ENCODE measurements around the gene FLYWCH1. TPM values are rescaled to one million over a fixed set of nuclear protein-coding genes. Genes with fewer than 3 reads are reported as not detected.

Gene FLYWCH1
- total and polyA plus RNA-seq, 9 of the 15 experiments (the other 6 are each of a cell fraction or from before 2014, with no cell fraction given): 0.18 to 33.6 (median 11.3) TPM

DNA sequence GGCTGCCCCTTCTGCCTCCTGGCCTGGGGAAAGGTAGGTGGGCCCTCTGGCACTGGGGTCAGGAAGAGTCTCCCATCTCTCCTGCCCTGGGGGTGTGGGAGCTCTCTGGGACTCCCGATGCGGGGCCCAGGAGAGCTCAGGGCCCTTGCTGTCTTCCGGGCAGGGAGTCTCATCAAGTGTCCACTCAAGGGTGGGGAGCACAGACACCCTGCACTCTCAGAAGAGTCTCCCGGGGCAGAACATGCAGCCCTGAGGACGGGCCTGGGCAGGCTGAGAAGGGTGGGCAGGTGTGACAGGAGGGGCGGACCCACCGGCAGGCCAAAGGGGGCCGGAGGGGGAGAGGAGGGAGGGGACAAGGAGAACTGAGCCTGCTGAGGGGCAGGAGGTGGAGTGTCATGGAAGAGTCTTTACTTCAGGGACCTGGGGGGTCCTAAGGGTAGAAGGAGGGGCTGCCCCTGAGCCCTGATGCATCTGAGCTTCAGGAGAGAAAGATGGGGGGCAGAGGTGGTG is 76.9 kb downstream of the FLYWCH1 start:
- FAIRE-seq: no peak
- CTCF ChIA-PET (ENCODE audit: low intra/inter-chr PET ratio): no interaction called here
- TF ChIP-seq, protein P1, sequence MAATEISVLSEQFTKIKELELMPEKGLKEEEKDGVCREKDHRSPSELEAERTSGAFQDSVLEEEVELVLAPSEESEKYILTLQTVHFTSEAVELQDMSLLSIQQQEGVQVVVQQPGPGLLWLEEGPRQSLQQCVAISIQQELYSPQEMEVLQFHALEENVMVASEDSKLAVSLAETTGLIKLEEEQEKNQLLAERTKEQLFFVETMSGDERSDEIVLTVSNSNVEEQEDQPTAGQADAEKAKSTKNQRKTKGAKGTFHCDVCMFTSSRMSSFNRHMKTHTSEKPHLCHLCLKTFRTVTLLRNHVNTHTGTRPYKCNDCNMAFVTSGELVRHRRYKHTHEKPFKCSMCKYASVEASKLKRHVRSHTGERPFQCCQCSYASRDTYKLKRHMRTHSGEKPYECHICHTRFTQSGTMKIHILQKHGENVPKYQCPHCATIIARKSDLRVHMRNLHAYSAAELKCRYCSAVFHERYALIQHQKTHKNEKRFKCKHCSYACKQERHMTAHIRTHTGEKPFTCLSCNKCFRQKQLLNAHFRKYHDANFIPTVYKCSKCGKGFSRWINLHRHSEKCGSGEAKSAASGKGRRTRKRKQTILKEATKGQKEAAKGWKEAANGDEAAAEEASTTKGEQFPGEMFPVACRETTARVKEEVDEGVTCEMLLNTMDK (IDR thresholded peaks at IDR 0.05; ENCODE audit: borderline replicate concordance, insufficient read depth, low read depth, low read length, poor library complexity, severe bottlenecking): no peak
- TF ChIP-seq, protein P2, sequence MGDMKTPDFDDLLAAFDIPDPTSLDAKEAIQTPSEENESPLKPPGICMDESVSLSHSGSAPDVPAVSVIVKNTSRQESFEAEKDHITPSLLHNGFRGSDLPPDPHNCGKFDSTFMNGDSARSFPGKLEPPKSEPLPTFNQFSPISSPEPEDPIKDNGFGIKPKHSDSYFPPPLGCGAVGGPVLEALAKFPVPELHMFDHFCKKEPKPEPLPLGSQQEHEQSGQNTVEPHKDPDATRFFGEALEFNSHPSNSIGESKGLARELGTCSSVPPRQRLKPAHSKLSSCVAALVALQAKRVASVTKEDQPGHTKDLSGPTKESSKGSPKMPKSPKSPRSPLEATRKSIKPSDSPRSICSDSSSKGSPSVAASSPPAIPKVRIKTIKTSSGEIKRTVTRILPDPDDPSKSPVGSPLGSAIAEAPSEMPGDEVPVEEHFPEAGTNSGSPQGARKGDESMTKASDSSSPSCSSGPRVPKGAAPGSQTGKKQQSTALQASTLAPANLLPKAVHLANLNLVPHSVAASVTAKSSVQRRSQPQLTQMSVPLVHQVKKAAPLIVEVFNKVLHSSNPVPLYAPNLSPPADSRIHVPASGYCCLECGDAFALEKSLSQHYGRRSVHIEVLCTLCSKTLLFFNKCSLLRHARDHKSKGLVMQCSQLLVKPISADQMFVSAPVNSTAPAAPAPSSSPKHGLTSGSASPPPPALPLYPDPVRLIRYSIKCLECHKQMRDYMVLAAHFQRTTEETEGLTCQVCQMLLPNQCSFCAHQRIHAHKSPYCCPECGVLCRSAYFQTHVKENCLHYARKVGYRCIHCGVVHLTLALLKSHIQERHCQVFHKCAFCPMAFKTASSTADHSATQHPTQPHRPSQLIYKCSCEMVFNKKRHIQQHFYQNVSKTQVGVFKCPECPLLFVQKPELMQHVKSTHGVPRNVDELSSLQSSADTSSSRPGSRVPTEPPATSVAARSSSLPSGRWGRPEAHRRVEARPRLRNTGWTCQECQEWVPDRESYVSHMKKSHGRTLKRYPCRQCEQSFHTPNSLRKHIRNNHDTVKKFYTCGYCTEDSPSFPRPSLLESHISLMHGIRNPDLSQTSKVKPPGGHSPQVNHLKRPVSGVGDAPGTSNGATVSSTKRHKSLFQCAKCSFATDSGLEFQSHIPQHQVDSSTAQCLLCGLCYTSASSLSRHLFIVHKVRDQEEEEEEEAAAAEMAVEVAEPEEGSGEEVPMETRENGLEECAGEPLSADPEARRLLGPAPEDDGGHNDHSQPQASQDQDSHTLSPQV (IDR thresholded peaks at IDR 0.05): no peak
- TF ChIP-seq ZNF12 (CRISPR knock-in tag; IDR thresholded peaks at IDR 0.05): no peak
- TF ChIP-seq, protein P3, sequence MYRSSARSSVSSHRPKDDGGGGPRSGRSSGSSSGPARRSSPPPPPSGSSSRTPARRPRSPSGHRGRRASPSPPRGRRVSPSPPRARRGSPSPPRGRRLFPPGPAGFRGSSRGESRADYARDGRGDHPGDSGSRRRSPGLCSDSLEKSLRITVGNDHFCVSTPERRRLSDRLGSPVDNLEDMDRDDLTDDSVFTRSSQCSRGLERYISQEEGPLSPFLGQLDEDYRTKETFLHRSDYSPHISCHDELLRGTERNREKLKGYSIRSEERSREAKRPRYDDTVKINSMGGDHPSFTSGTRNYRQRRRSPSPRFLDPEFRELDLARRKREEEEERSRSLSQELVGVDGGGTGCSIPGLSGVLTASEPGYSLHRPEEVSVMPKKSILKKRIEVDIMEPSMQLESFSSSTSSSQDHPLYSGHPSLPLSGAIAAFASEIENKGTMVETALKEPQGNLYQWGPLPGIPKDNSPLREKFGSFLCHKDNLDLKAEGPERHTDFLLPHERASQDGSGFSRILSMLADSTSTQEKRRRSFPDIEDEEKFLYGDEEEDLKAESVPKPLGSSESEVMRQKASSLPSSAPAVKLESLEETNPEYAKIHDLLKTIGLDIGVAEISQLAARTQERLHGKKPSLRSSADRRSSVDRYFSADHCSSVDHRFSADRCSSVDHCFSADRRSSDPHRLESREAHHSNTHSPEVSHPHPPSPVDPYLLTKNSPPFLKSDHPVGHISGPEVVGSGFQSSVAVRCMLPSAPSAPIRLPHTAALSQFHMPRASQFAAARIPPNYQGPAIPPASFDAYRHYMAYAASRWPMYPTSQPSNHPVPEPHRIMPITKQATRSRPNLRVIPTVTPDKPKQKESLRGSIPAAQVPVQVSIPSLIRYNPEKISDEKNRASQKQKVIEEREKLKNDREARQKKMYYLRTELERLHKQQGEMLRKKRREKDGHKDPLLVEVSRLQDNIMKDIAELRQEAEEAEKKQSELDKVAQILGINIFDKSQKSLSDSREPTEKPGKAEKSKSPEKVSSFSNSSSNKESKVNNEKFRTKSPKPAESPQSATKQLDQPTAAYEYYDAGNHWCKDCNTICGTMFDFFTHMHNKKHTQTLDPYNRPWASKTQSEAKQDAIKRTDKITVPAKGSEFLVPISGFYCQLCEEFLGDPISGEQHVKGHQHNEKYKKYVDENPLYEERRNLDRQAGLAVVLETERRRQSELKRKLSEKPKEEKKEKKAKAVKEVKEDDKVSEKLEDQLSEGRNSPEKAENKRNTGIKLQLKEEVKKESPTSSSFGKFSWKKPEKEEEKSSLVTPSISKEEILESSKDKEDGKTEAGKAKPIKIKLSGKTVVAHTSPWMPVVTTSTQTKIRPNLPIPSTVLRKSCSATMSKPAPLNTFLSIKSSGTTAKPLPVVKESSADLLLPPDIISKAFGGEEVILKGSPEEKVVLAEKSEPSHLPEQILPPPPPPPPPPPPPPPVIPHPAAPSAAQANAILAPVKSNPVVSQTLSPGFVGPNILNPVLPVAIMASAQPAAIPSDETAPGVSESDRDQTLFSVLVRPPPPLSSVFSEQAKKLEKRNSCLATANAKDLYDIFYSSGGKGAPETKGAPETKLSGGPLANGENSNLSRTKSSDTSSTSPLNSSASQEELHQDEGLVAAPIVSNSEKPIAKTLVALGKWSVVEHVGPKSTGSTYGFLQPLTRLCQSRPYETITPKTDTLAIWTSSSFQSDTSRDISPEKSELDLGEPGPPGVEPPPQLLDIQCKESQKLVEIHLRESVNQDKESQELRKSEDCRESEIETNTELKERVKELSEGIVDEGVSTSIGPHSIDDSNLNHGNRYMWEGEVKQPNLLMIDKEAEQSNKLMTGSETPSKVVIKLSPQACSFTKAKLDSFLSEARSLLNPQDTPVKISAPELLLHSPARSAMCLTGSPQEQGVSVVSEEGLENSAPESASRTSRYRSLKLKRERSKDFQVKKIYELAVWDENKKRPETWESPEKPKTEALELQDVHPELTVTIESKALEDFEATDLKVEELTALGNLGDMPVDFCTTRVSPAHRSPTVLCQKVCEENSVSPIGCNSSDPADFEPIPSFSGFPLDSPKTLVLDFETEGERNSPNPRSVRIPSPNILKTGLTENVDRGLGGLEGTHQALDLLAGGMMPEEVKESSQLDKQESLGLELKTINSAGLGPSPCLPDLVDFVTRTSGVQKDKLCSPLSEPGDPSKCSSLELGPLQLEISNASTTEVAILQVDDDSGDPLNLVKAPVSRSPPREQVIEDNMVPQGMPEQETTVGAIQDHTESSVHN (IDR thresholded peaks at IDR 0.05; ENCODE audit: borderline replicate concordance in 1 of 2, low read depth in 1 of 2): no peak
- no peak for TF ChIP-seq PTBP1 (IDR thresholded peaks at IDR 0.05; ENCODE audit: low read depth, low read length)
- no peak for TF ChIP-seq OTX1 (CRISPR knock-in tag; IDR thresholded peaks at IDR 0.05)

More for the DNA sequence above, 76.9 kb downstream of the FLYWCH1 start:
- H3K27me3 ChIP-seq (ENCODE audit: control insufficient read depth in 2 of 2, insufficient read depth in 2 of 2, low read length in 2 of 2): no peaks in the 10 kb centered on the region
- H2AFZ ChIP-seq (ENCODE audit: low read depth, low read length): no peak overlapping the region
- peak overlapping the region in 1 of 2 experiments; percentile 53; a peak in 2 of 4 replicates for H3K9ac ChIP-seq (ENCODE audit: insufficient read depth in 1 of 2, low read depth in 2 of 2, low read length in 2 of 2)
- WGBS (ENCODE audit: insufficient coverage, low coverage, missing lambda C conversion rate): 26% methylated on average over 6 of the region's 8 CpGs
- no TSS peak for BruUV-seq (replicated peaks)
- H3K9me1 ChIP-seq (ENCODE audit: control insufficient read depth, insufficient read depth, low read length): no peaks in the 10 kb centered on the region
- H3K9me3 ChIP-seq (replicated peaks; ENCODE audit: control insufficient read depth, insufficient read depth, low read depth, low read length): no peaks in the 10 kb centered on the region
- ATAC-seq (no peak), DNase-seq (ENCODE audit: extremely low read depth in 1 of 4, low spot score in 3 of 4) (no peak)
- peaks cover 3 to 54% of the 10 kb centered on the region in 2 experiments; a peak in 2 of 5 replicates for H3K4me1 ChIP-seq (replicated peaks in 1 of 2; ENCODE audit: control insufficient read depth in 2 of 2, insufficient read depth in 2 of 2, low read length in 2 of 2)
- no peaks in the 10 kb centered on the region for H3K79me2 ChIP-seq (ENCODE audit: control insufficient read depth, insufficient read depth, low read length)
- intact Hi-C loops (cut with micrococcal nuclease): no loop called here
- no peak overlapping the region for H3K27ac ChIP-seq (ENCODE audit: extremely low read depth, low read depth, low read length)
- no peaks in the 10 kb centered on the region for H4K20me1 ChIP-seq (replicated peaks; ENCODE audit: control insufficient read depth, insufficient read depth, low read length)
- POLR2A ChIA-PET: interaction anchor here (0.8 kb wide), 1 partner anchor 19 kb away, joined by 3 read pairs; no protein-coding TSS in a partner anchor
- H3K36me3 ChIP-seq (ENCODE audit: control insufficient read depth, insufficient read depth, low read length): no peaks in the 10 kb centered on the region
- H3K4me2 ChIP-seq (ENCODE audit: insufficient read depth, low read length): no peak overlapping the region
- H3K4me3 ChIP-seq: no peak overlapping the region
- in situ Hi-C loops (cut with MboI): no loop called here

All from K562 (cell line).